ENCODE measurements around the gene TERT. TPM values are rescaled to one million over a fixed set of nuclear protein-coding genes. Genes with fewer than 3 reads are reported as not detected.

Gene TERT
- total and polyA plus RNA-seq, 10 of the 15 experiments (the other 5 are each of a cell fraction or from before 2014, with no cell fraction given) = 0.08 to 21.5 (median 5.0) TPM

- intact Hi-C loops (cut with micrococcal nuclease; ENCODE audit: unreplicated experiment) (no loop called here), in situ Hi-C loops (cut with MboI) (no loop called here)
- no TSS peak for BruUV-seq (replicated peaks)
- Histone ChIP-seq H3K79me2 (ENCODE audit: control insufficient read depth, insufficient read depth, low read length) (no peaks in the 10 kb centered on the region), H3K27ac (ENCODE audit: control insufficient read depth, insufficient read depth) (no peak overlapping the region), H3K9ac (ENCODE audit: control insufficient read depth, insufficient read depth, low read length) (no peak overlapping the region), H3K4me3 (no peak overlapping the region), H3K4me2 (ENCODE audit: control insufficient read depth, insufficient read depth) (no peak overlapping the region), H3K9me3 (replicated peaks; ENCODE audit: control insufficient read depth, insufficient read depth, low read length) (no peaks in the 10 kb centered on the region; the same call in 2 of the 3 replicates), H4K20me1 (ENCODE audit: control insufficient read depth, insufficient read depth) (no peaks in the 10 kb centered on the region; the same call in 1 of the 2 replicates), H3K4me1 (ENCODE audit: control insufficient read depth, insufficient read depth, low read length) (no peaks in the 10 kb centered on the region), H3K36me3 (ENCODE audit: control insufficient read depth in 2 of 2, insufficient read depth in 2 of 2, low read length in 1 of 2) (no peaks in the 10 kb centered on the region; a peak in 2 of 4 replicates), H3K27me3 (replicated peaks in 1 of 2; ENCODE audit: control insufficient read depth in 2 of 2, insufficient read depth in 2 of 2, low read length in 1 of 2) (no peaks in the 10 kb centered on the region; a peak in 1 of 4 replicates), H2AFZ (ENCODE audit: control insufficient read depth, low read depth, low read length) (no peak overlapping the region)
- DNase-seq (ENCODE audit: low read depth, low spot score) (no peak), FAIRE-seq (no peak), ATAC-seq (no peak)
- CTCF ChIA-PET = interaction anchor here (0.6 kb wide), 1 partner anchor 847 kb away, joined by 3 read pairs; no protein-coding TSS in a partner anchor
- TF ChIP-seq NR2F1 (conservative IDR thresholded peaks at IDR 0.05) = no peak
- no peak for TF ChIP-seq MYB (IDR thresholded peaks at IDR 0.05; ENCODE audit: borderline replicate concordance, low read depth, low read length)
- TF ChIP-seq IKZF1 (conservative IDR thresholded peaks at IDR 0.05) = no peak
- TF ChIP-seq ATF7 (IDR thresholded peaks at IDR 0.05; ENCODE audit: low read depth) = no peak
- no peak for TF ChIP-seq SMC3 (IDR thresholded peaks at IDR 0.05; ENCODE audit: borderline replicate concordance, low read length)
- no peak for TF ChIP-seq BRCA1 (IDR thresholded peaks at IDR 0.05; ENCODE audit: low read depth, low read length)
- TF ChIP-seq MTA2 (IDR thresholded peaks at IDR 0.05; ENCODE audit: low read depth) = no peak
- TF ChIP-seq HSF1 (IDR thresholded peaks at IDR 0.05; ENCODE audit: low read depth, low read length) = no peak
- POLR2A ChIA-PET = interaction anchor here (1.2 to 1.4 kb wide), 2 partner anchors 22 to 24 kb away, joined by 3 read pairs; no protein-coding TSS in a partner anchor
- 93% methylated on average over 47 of the region's 60 CpGs for WGBS (ENCODE audit: insufficient coverage, insufficient replicate concordance, low lambda C conversion rate, missing lambda C conversion rate)
- SMC1A ChIA-PET (ENCODE audit: uncharacterized antibody, unreplicated experiment) = interaction anchor here (1.4 to 3.8 kb wide), 2 partner anchors 20 to 22 kb away, joined by 8 to 18 read pairs; no protein-coding TSS in a partner anchor
- RAD21 ChIA-PET (ENCODE audit: unreplicated experiment) = interaction anchor here (1.0 to 1.5 kb wide), 3 partner anchors 16 to 51 kb away, joined by 3 to 6 read pairs (median 4); partner anchors contain the start of gene CLPTM1L
Measured at GRCh38 chr5:1293416-1294205, 1.3 kb downstream of the TERT start.
